ENCODE measurements around the gene CACNA1A. TPM values are rescaled to one million over a fixed set of nuclear protein-coding genes. Genes with fewer than 3 reads are reported as not detected.
A peak's percentile ranks its signal among the peaks of the same experiment; 100 is the strongest.

The CACNA1A gene
- total RNA-seq, 1 donor from 2014 or later, result 43.0 TPM

- peaks cover 8% of the 10 kb centered on the region for H3K27me3 Mint-ChIP-seq
- H3K4me3 Mint-ChIP-seq (ENCODE audit: low read depth), result no peak overlapping the region
- DNase-seq (ENCODE audit: low spot score, unreplicated experiment), result no peak
- no peaks in the 10 kb centered on the region for H3K36me3 Mint-ChIP-seq (ENCODE audit: insufficient read depth)
- H3K4me1 Mint-ChIP-seq (ENCODE audit: low read depth), result no peaks in the 10 kb centered on the region
- no peaks in the 10 kb centered on the region for H3K9me3 Mint-ChIP-seq (ENCODE audit: low read depth)
- no peak for TF ChIP-seq CTCF (IDR thresholded peaks at IDR 0.05; ENCODE audit: unreplicated experiment)
- no peak overlapping the region for H3K27ac Mint-ChIP-seq
Measured at GRCh38 chr19:13241231-13242104, 264.8 kb downstream of the CACNA1A start.

- Mint-ChIP-seq H3K9me3 (ENCODE audit: low read depth) (peaks cover 6% of the 10 kb centered on the region), H3K4me1 (ENCODE audit: low read depth) (no peaks in the 10 kb centered on the region), H3K27me3 (peaks cover 8% of the 10 kb centered on the region), H3K27ac (no peak overlapping the region), H3K4me3 (ENCODE audit: low read depth) (no peak overlapping the region), H3K36me3 (ENCODE audit: insufficient read depth) (peaks cover 2% of the 10 kb centered on the region)
- no peak for TF ChIP-seq CTCF (IDR thresholded peaks at IDR 0.05; ENCODE audit: unreplicated experiment)
- DNase-seq (ENCODE audit: low spot score, unreplicated experiment), result no peak
Measured at GRCh38 chr19:13240312-13241022, 265.8 kb downstream of the CACNA1A start.

- Mint-ChIP-seq H3K9me3 (ENCODE audit: low read depth) (peaks cover 15% of the 10 kb centered on the region), H3K27ac (peak overlapping the region; percentile 39), H3K4me1 (ENCODE audit: low read depth) (no peaks in the 10 kb centered on the region), H3K4me3 (ENCODE audit: low read depth) (no peak overlapping the region), H3K27me3 (peaks cover 8% of the 10 kb centered on the region), H3K36me3 (ENCODE audit: insufficient read depth) (peaks cover 3% of the 10 kb centered on the region)
- DNase-seq (ENCODE audit: low spot score, unreplicated experiment), result no peak
- no peak for TF ChIP-seq CTCF (IDR thresholded peaks at IDR 0.05; ENCODE audit: unreplicated experiment)
Measured at GRCh38 chr19:13238891-13239534, 267.3 kb downstream of the CACNA1A start.

GRCh38 chr19:13234518-13234917 lies 271.8 kb downstream of the CACNA1A start:
- TF ChIP-seq CTCF (IDR thresholded peaks at IDR 0.05; ENCODE audit: unreplicated experiment), result peak; percentile 56
- Mint-ChIP-seq H3K9me3 (ENCODE audit: low read depth) (peaks cover 15% of the 10 kb centered on the region), H3K27ac (no peak overlapping the region), H3K27me3 (peaks cover 15% of the 10 kb centered on the region), H3K4me1 (ENCODE audit: low read depth) (no peaks in the 10 kb centered on the region), H3K36me3 (ENCODE audit: insufficient read depth) (peaks cover 3% of the 10 kb centered on the region), H3K4me3 (ENCODE audit: low read depth) (no peak overlapping the region)
- no peak for DNase-seq (ENCODE audit: low spot score, unreplicated experiment)

GRCh38 chr19:13231663-13232062 lies 274.6 kb downstream of the CACNA1A start:
- Mint-ChIP-seq H3K9me3 (ENCODE audit: low read depth) (peaks cover 15% of the 10 kb centered on the region), H3K36me3 (ENCODE audit: insufficient read depth) (peaks cover 3% of the 10 kb centered on the region), H3K4me3 (ENCODE audit: low read depth) (no peak overlapping the region), H3K27me3 (peaks cover 24% of the 10 kb centered on the region), H3K27ac (no peak overlapping the region), H3K4me1 (ENCODE audit: low read depth) (no peaks in the 10 kb centered on the region)
- no peak for TF ChIP-seq CTCF (IDR thresholded peaks at IDR 0.05; ENCODE audit: unreplicated experiment)
- DNase-seq (ENCODE audit: low spot score, unreplicated experiment), result no peak

Data from progenitor cell of endocrine pancreas (in vitro differentiated cells).